NCI-H187 treated with DMSO at 0.1 percent for 48 hours (cell line): ENCODE results near the gene TTC34.
"Not testable (repeated sequence)": the region's sequence is repeated elsewhere in the genome, so short reads cannot be mapped to it uniquely, and the experiment has no call there.

Experiments used
- DNase-seq: peaks from one replicate; lab custom pipeline; 2025; lab: John Stamatoyannopoulos, UW

TTC34 gene

GRCh38 chr1:2796890-2797740 is 4.4 kb downstream of the TTC34 start:
- no peak for DNase-seq

DNA sequence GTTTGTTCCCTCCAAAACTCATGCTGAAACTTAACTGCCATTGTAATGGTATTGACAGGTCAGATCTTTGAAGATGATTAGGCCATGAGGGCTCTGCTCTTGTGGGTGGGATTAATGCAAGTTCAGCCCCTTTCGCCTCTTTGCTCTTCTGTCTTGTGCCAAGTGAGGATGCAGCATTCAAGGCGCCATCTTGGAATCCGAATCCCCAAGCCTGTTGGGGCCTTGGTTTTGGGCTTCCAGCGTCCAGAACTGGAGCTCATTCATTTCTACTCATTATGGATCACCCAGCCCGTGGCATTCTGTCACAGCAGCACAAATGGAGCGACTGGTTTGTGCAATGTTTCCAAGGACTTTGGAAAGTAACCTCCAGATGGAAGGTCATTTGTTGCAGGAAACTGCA is 5.6 kb downstream of the TTC34 start:
- DNase-seq = no peak

DNA sequence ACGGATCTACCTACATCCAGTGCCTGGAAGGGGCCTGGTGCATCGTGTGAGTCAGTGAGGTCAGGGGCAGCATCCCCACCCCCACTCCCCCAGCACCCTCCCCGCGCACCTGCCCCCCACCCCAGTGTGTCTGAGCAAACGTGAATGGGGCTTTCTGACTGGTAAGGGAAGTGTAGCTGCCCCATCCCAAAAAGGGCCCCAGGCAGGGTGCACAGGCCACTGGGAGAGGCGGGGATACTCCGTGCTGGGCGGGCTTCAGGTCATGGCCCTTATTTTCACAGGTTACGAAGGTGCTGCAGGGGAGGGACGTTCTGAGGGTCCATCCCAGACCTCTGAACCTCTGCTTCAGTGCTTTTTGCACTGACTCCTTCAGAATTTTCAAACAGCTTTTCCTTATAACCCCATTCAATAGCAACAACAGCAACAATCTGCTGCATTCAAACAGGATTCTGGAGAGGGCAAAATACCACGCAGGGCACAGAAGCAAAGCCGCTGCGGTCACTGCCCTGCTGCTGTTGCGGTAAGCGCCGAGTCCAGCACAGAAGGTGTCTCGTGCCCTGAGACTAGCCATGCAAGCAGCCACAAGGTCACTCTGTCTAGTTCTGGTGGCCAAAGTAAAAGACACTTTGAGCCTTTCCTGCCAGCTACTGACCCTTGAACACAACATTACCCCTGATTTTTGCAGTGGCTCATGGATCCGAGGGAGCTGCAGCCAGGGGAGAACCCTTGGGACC is 10.3 kb downstream of the TTC34 start:
- DNase-seq = no peak

DNA sequence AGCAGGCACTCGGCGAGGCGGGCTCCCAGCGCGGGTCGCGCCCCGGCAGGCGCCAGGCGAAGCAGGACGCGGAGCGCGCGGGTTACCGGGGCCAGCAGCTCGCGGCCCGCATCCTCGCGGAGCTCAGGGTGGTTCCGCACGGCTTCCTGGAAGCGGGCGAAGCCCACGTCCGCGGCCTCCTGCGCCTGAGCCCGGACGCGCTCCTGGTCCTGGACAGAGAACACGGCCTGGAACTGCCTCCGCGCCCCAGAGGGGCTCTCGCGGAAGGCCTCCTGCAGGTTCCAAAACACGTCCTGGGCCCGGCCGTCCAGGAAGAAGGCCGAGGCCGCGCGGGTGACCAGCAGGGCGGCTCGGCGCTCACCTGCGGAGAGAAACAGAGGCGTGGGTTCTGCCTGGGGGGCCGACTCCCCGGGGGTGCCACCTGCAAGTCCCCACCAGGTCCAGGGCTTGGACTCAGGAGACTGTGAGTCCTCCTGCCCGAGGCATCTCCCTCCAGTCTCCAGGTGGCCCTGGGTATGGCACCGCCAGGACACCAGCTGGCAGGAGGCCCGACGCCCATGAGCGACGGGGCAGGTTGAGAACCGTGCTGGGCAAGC is 11.4 kb downstream of the TTC34 start:
- no peak for DNase-seq

GRCh38 chr1:2789164-2789985 is 12.1 kb downstream of the TTC34 start:
- DNase-seq = no peak

GRCh38 chr1:2788506-2789163 is 12.9 kb downstream of the TTC34 start:
- DNase-seq = no peak

DNA sequence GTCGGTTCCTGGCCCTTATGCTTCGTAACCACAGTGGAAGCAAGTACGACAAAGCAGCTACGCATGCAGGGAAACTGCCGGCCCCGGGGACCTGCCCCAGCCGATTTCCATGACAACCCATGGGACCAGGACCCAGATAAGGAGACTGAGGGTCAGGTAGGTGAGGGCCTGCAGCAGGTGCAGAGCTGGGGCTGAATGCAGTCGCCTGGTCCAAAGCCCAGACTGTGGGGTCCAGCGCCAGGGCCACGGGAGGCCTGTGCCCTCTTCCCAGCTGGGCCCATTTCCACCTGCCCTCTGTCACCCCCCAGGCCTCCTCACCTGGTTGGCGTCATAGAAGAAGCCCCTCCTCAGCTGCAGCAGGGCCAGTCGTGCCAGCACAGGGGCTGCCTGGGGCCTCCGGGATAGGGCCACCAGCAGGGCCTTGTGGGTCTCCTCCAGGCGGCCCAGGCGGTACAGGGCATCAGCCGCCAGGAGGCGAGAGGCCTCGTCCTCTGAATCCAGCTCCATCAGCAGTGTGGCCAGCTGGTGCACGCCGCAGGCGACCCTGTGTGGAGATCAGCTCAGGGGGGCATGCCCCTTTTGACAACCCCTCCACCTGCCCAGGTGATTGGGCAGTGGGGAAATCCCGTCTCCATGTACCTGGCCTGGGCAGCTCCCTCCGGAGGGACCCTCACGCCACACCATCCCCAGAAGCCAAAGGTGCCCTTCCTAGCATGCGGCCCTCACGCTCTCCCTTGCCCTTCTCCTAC is 14.2 kb downstream of the TTC34 start:
- DNase-seq = no peak

- DNase-seq = no peak
Observed at GRCh38 chr1:2786329-2787162, 14.9 kb downstream of the TTC34 start.

GRCh38 chr1:2785631-2786328 is 15.7 kb downstream of the TTC34 start:
- no peak for DNase-seq

- DNase-seq = no peak
Observed at GRCh38 chr1:2784854-2785630, 16.5 kb downstream of the TTC34 start.

DNA sequence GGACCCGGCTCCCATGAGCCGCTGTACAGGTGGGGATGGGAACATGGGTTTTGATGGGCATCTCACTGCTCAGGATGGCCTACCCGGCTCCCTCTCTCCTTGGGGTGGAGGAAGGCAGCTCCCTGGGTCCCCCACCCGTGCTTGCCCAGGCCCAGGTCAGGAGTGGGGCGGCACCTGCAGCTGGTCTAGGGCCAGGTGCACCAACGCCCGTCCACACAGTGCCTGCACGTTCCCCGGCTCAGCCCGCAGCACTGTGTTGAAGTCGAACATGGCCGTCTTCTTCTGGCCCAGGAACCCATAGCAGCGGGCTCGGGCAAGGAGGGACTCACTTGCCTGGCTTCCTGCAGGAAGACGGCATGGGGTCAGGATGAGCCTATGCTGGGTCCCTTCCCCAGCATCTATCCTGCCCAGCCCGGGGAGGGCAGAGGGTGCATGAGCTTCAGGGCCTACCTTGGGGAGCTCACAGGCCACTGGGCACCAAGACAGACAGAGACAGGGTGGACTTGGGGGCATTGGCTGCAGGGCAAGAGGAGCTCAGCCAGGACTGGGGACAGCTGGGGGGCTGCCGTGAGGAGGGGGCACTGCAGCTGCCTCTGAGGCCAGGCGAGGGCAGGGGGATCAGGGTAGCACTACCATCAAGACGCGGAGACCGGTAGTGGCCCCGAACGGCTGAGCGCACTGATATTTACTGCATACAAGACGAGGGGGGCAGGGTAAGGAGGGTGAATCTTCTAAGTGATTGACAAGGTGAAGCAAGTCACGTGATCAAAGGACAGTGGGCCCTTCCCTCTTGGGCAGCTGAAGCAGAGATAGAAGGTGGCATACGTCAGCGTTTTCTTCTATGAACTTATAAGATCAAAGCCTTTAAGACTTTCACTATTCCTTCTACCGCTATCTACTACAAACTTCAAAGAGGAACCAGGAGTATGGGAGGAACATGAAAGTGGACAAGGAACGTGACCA is 17.8 kb downstream of the TTC34 start:
- DNase-seq = no peak

- DNase-seq = no peak
Observed at GRCh38 chr1:2783069-2783434, 18.4 kb downstream of the TTC34 start.

DNA sequence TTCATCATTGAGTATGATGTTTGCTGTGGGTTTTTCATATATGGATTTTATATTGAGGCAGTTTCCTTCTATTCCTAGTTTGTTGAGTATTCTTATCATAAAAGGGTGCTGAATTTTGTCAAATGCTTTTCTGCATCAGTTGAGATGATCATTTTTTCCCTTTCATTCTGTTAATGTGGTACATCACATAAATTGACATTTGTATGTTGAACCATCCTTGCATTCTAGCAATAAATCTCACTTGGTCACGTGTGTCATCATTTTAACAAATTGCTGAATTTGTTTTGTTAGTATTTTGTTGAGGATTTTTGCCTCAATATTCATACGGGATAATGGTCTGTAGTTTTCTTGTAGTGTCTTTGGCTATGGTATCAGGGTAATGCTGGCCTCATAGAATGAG is 19.9 kb downstream of the TTC34 start:
- DNase-seq = no peak

GRCh38 chr1:2778220-2778592 is 23.3 kb downstream of the TTC34 start:
- no peak for DNase-seq

DNA sequence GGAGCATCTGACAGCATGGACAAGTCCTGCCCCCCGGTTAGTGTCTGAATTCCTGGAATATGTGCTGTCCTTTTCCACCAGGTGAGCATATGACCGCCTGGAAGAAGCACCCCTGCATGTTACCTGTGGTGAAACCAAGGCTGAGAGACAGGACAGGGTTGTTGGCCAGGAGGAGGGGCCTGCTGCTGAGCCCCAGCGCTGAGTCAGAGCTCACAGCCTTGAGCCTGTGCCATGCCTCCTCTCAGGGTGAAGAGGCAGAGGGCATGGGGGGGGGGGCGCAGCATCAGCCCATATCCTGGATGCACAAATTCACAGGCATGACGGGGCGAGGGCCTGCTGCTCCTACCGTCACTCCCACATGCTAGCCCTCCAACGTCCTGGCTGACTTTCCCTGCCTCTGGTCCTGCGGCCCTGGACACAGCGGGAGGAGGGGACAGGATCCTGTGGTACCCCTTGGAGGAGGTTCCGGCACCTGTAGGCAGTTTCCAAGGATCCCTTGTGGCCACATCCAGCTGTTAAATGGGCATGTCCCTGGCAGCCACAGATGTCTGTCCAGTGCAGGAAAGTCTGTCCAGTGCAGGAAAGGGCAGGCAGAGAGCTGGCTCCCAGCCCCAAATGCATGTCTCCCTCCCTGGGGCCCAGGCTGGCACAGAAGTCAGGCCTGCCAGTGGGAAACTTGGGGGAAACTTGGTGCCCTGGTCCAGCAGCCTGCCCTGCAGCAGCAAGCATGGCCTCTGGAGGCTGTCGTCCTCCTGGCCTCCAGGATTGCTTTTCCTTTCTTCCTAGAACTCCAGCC is 23.9 kb downstream of the TTC34 start:
- no peak for DNase-seq

DNA sequence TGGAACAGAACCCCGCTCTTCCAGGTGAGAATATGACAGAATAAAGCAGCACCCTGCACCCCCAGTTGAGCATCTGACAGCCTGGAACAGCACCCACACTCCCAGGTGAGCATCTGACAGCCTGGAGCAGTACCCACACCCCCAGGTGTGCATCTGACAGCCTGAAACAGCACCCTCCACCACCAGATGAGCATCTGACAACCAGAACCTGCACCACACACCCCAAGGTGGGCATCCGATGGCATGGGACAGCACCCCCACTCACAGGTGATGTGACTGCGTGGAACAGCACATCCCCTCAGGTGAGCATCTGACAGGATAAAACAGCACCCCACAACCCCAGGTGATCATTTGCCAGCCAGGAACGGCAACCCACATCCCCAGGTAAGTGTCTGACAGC is 26.2 kb downstream of the TTC34 start:
- DNase-seq = not testable (repeated sequence)

DNA sequence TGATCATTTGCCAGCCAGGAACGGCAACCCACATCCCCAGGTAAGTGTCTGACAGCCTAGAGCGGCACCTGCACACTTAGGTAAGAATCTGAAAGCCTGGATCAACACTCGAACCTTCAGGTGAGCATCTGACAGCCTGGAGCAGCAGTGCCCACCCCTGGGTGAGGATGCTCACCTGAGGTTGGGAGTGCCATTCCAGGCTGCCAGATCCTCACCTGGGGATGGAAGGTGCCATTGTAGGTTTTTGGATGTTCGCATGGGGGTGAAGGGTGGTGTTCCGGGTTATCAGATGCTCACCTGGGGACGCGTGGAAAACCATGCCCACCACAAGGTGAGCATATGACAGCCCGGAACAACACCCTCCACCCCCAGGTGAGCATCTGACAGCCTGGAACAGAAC is 33.4 kb downstream of the TTC34 start:
- DNase-seq = not testable (repeated sequence)
